OCI-M1 (cell line): ENCODE measurements around the gene TRERF1.
"Not testable (repeated sequence)": the region's sequence is repeated elsewhere in the genome, so short reads cannot be mapped to it uniquely, and the experiment has no call there.

Source experiments
- DNase-seq: peaks from one replicate; lab custom pipeline; 2025; lab: John Stamatoyannopoulos, UW

Gene TRERF1

GRCh38 chr6:42449917-42450476, 1.7 kb downstream of the TRERF1 start:
- no peak for DNase-seq

GRCh38 chr6:42448927-42449659, 2.6 kb downstream of the TRERF1 start:
- no peak for DNase-seq

- DNase-seq, result no peak
These were observed 3.3 kb downstream of the TRERF1 start for GRCh38 chr6:42448391-42448790.

- no peak for DNase-seq
These were observed 4.7 kb downstream of the TRERF1 start for GRCh38 chr6:42446996-42447395.

- DNase-seq, result no peak
These were observed 5.4 kb downstream of the TRERF1 start for GRCh38 chr6:42446370-42446769.

- DNase-seq, result not testable (repeated sequence)
These were observed 5.8 kb downstream of the TRERF1 start for GRCh38 chr6:42445955-42446354.

- no peak for DNase-seq
These were observed 8.2 kb downstream of the TRERF1 start for GRCh38 chr6:42443312-42444060.

GRCh38 chr6:42441697-42442081, 10.0 kb downstream of the TRERF1 start:
- no peak for DNase-seq

- DNase-seq, result no peak
These were observed 10.7 kb downstream of the TRERF1 start for GRCh38 chr6:42440778-42441696.

- DNase-seq, result no peak
These were observed 11.7 kb downstream of the TRERF1 start for GRCh38 chr6:42440027-42440426.

GRCh38 chr6:42436825-42437224, 14.9 kb downstream of the TRERF1 start:
- DNase-seq, result no peak

- no peak for DNase-seq
These were observed 17.5 kb downstream of the TRERF1 start for GRCh38 chr6:42434237-42434636.

GRCh38 chr6:42433409-42433808, 18.3 kb downstream of the TRERF1 start:
- no peak for DNase-seq

- no peak for DNase-seq
These were observed 19.8 kb downstream of the TRERF1 start for GRCh38 chr6:42431877-42432276.

- DNase-seq, result no peak
These were observed 20.4 kb downstream of the TRERF1 start for GRCh38 chr6:42431356-42431755.

GRCh38 chr6:42429836-42430235, 21.9 kb downstream of the TRERF1 start:
- DNase-seq, result no peak

- no peak for DNase-seq
These were observed 22.6 kb downstream of the TRERF1 start for GRCh38 chr6:42429042-42429585.

- DNase-seq, result no peak
These were observed 23.2 kb downstream of the TRERF1 start for GRCh38 chr6:42428326-42429041.

- no peak for DNase-seq
These were observed 23.9 kb downstream of the TRERF1 start for GRCh38 chr6:42427871-42428270.

- DNase-seq, result no peak
These were observed 25.5 kb downstream of the TRERF1 start for GRCh38 chr6:42426191-42426590.

GRCh38 chr6:42424906-42425474, 26.7 kb downstream of the TRERF1 start:
- DNase-seq, result no peak
